ENCODE measurements around the gene MED13. TPM values are rescaled to one million over a fixed set of nuclear protein-coding genes. Genes with fewer than 3 reads are reported as not detected.

Gene MED13
- total RNA-seq (32.0 TPM), polyA plus RNA-seq (12.0 TPM)
- long read RNA-seq, donor 1, result 0 reads
- long read RNA-seq, donor 2, result 0 reads
- long read RNA-seq, donor 3, partial matches to known transcripts, result 0 of 2 reads
- long read RNA-seq, donor 3, other reads (novel, unspliced or antisense), result 0 of 2 reads
- long read RNA-seq, donor 4, partial matches to known transcripts, result 0 of 1 reads
- long read RNA-seq, donor 4, other reads (novel, unspliced or antisense), result 0 of 1 reads
- long read RNA-seq, donor 5, partial matches to known transcripts, result 0 of 2 reads
- long read RNA-seq, donor 5, other reads (novel, unspliced or antisense), result 0 of 2 reads
- long read RNA-seq, donor 6, result 0 reads
- long read RNA-seq, donor 7, result 0 reads
- long read RNA-seq, donor 8, result 0 reads
- long read RNA-seq, donor 9, result 0 reads
- long read RNA-seq, donor 10, result 0 reads

- peaks cover 0 to 17% of the 10 kb centered on the region in 2 donors for H3K36me3 ChIP-seq (ENCODE audit: control insufficient read depth in 2 of 2, insufficient read depth in 2 of 2, low read length in 1 of 2)
- peak within 1 kb of the TSS; percentile 98 to 99 for H3K4me3 ChIP-seq (ENCODE audit: low read length in 2 of 2)
- peaks cover 6% of the 10 kb centered on the region in 2 donors for H3K4me1 ChIP-seq (ENCODE audit: control insufficient read depth in 2 of 2, insufficient read depth in 2 of 2, low read length in 2 of 2)
- H3K9me3 ChIP-seq (ENCODE audit: control insufficient read depth in 2 of 2, insufficient read depth in 1 of 2, low read length in 1 of 2), result no peaks in the 10 kb centered on the region
- no peaks in the 10 kb centered on the region for H3K27me3 ChIP-seq (ENCODE audit: control insufficient read depth in 2 of 2, insufficient read depth in 1 of 2, low read length in 1 of 2)
- WGBS, result under 1% methylated on average over 79 of the region's 79 CpGs
- DNase-seq (ENCODE audit: low read depth in 6 of 9, low spot score in 9 of 9), result peak in 4 of 9 donors; percentile 35 to 69 (median 52)
- H3K27ac ChIP-seq (ENCODE audit: low read depth in 1 of 2, low read length in 1 of 2), result peak within 1 kb of the TSS; percentile 98 to 99
Observed at GRCh38 chr17:62064791-62065563, at the start of gene MED13. MED13 (minus strand) TSS chr17:62065278; CDS start chr17:62065205, 73 bp downstream.

GRCh38 chr17:62112229-62112628 lies 47.2 kb upstream of the MED13 start:
- WGBS, result 71% methylated on average over 2 of the region's 2 CpGs
- no peak for DNase-seq (ENCODE audit: low read depth in 6 of 9, low spot score in 9 of 9)
- H3K36me3 ChIP-seq (ENCODE audit: control insufficient read depth in 2 of 2, insufficient read depth in 2 of 2, low read length in 1 of 2), result no peaks in the 10 kb centered on the region

DNA sequence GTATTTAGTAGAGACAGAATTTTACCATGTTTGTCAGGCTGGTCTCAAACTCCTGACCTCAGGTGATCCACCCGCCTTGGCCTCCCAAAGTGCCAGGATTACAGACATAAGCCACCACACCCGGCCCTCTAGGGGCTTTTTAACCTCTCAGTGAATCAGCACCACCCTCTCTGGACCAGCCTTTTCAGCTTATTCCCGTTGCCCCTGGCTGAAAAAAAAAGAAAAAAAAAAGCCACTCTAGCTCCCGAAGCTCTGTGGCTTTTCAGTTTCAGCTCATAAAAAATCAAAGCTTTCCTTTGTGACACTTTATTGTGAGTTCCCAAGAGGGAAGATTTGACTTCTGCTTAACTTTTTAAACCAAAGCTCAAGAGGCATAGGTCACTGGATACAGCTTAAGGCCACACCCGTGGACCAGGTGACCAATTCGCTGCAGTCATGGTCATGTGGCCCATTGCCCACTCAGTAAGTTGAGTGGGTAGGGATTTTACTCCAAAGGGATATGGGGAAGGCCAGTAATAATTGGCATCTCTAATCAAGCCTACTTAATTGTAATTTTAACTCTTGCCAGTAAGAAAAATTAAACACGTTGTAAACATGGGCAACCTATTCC lies 46.6 kb upstream of the MED13 start:
- Histone ChIP-seq H3K4me3 (ENCODE audit: low read length in 2 of 2) (no peak overlapping the region), H3K4me1 (ENCODE audit: control insufficient read depth in 2 of 2, insufficient read depth in 2 of 2, low read length in 2 of 2) (no peaks in the 10 kb centered on the region), H3K27ac (ENCODE audit: low read depth in 1 of 2, low read length in 1 of 2) (no peak overlapping the region), H3K9me3 (ENCODE audit: control insufficient read depth in 2 of 2, insufficient read depth in 1 of 2, low read length in 1 of 2) (no peaks in the 10 kb centered on the region), H3K27me3 (ENCODE audit: control insufficient read depth in 2 of 2, insufficient read depth in 1 of 2, low read length in 1 of 2) (no peaks in the 10 kb centered on the region), H3K36me3 (ENCODE audit: control insufficient read depth in 2 of 2, insufficient read depth in 2 of 2, low read length in 1 of 2) (no peaks in the 10 kb centered on the region)
- whole genome bisulfite sequencing, result 77% methylated on average over 7 of the region's 7 CpGs
- DNase-seq (ENCODE audit: low read depth in 6 of 9, low spot score in 9 of 9), result no peak

More at GRCh38 chr17:62112229-62112628, 47.2 kb upstream of the MED13 start:
- Histone ChIP-seq H3K4me3 (ENCODE audit: low read length in 2 of 2) (no peak overlapping the region), H3K9me3 (ENCODE audit: control insufficient read depth in 2 of 2, insufficient read depth in 1 of 2, low read length in 1 of 2) (no peaks in the 10 kb centered on the region), H3K27me3 (ENCODE audit: control insufficient read depth in 2 of 2, insufficient read depth in 1 of 2, low read length in 1 of 2) (no peaks in the 10 kb centered on the region), H3K27ac (ENCODE audit: low read depth in 1 of 2, low read length in 1 of 2) (no peak overlapping the region), H3K4me1 (ENCODE audit: control insufficient read depth in 2 of 2, insufficient read depth in 2 of 2, low read length in 2 of 2) (no peaks in the 10 kb centered on the region)

GRCh38 chr17:62110923-62111484 lies 45.9 kb upstream of the MED13 start:
- no peak for DNase-seq (ENCODE audit: low read depth in 6 of 9, low spot score in 9 of 9)
- Histone ChIP-seq H3K4me1 (ENCODE audit: control insufficient read depth in 2 of 2, insufficient read depth in 2 of 2, low read length in 2 of 2) (no peaks in the 10 kb centered on the region), H3K4me3 (ENCODE audit: low read length in 2 of 2) (no peak overlapping the region), H3K27ac (ENCODE audit: low read depth in 1 of 2, low read length in 1 of 2) (no peak overlapping the region), H3K36me3 (ENCODE audit: control insufficient read depth in 2 of 2, insufficient read depth in 2 of 2, low read length in 1 of 2) (no peaks in the 10 kb centered on the region), H3K9me3 (ENCODE audit: control insufficient read depth in 2 of 2, insufficient read depth in 1 of 2, low read length in 1 of 2) (no peaks in the 10 kb centered on the region), H3K27me3 (ENCODE audit: control insufficient read depth in 2 of 2, insufficient read depth in 1 of 2, low read length in 1 of 2) (no peaks in the 10 kb centered on the region)
- WGBS, result 98% methylated on average over 3 of the region's 3 CpGs

DNA sequence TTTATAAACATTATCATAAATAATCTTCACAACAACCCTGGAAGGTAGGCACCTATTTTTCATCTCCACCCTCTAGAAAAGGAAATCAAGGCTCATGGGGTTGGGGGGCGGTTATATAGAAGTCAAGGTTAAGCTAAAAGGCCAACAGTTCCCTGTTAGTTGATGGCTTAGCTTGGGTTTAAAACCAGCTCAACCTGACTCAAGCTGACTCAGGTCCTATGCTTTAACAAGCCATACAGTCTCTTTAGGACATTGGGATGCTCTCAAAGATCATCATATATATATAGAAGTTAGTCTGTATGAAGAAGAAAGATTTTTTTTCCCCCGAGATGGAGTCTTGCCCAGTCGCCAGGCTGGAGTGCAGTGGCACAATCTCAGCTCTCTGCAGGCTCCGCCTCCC lies 44.8 kb upstream of the MED13 start:
- 96% methylated on average over 4 of the region's 4 CpGs for WGBS

DNA sequence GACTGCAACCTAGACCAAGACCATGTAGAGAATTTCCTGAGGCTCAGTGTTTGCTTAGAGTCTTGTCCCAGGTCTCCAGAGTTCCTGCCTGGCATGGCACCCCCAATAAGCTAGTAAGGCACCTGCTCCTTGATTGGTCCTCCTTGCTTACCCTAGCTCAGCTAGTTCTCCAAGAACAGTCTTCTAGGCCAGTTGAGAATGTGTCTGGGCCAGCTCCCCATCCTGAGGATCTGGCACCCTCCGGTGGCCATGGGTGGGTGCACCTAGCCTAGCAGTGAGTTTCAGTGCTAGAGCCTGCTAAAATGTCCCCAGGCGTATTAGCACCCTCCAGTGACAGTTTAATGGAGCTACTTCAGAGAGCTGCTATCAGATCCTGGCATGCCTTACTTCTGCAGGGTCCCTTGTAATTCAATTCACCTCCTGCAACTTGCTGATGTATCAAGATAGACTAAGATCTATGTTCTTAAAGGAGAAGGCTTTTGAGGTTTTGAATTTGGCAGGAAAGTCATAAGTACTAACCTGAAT lies 44.4 kb upstream of the MED13 start:
- no peaks in the 10 kb centered on the region for H3K27me3 ChIP-seq (ENCODE audit: control insufficient read depth in 2 of 2, insufficient read depth in 1 of 2, low read length in 1 of 2)
- DNase-seq (ENCODE audit: low read depth in 6 of 9, low spot score in 9 of 9), result peak; percentile 23 to 76 (median 44)
- H3K4me3 ChIP-seq (ENCODE audit: low read length in 2 of 2), result no peak overlapping the region
- 52% methylated on average over 2 of the region's 2 CpGs for WGBS
- no peaks in the 10 kb centered on the region for H3K4me1 ChIP-seq (ENCODE audit: control insufficient read depth in 2 of 2, insufficient read depth in 2 of 2, low read length in 2 of 2)
- no peak overlapping the region for H3K27ac ChIP-seq (ENCODE audit: low read depth in 1 of 2, low read length in 1 of 2)
- no peaks in the 10 kb centered on the region for H3K9me3 ChIP-seq (ENCODE audit: control insufficient read depth in 2 of 2, insufficient read depth in 1 of 2, low read length in 1 of 2)
- H3K36me3 ChIP-seq (ENCODE audit: control insufficient read depth in 2 of 2, insufficient read depth in 2 of 2, low read length in 1 of 2), result no peaks in the 10 kb centered on the region

More for the DNA sequence above, 44.8 kb upstream of the MED13 start:
- no peaks in the 10 kb centered on the region for H3K4me1 ChIP-seq (ENCODE audit: control insufficient read depth in 2 of 2, insufficient read depth in 2 of 2, low read length in 2 of 2)
- no peak overlapping the region for H3K4me3 ChIP-seq (ENCODE audit: low read length in 2 of 2)
- no peaks in the 10 kb centered on the region for H3K27me3 ChIP-seq (ENCODE audit: control insufficient read depth in 2 of 2, insufficient read depth in 1 of 2, low read length in 1 of 2)
- no peaks in the 10 kb centered on the region for H3K36me3 ChIP-seq (ENCODE audit: control insufficient read depth in 2 of 2, insufficient read depth in 2 of 2, low read length in 1 of 2)
- H3K9me3 ChIP-seq (ENCODE audit: control insufficient read depth in 2 of 2, insufficient read depth in 1 of 2, low read length in 1 of 2), result no peaks in the 10 kb centered on the region
- no peak overlapping the region for H3K27ac ChIP-seq (ENCODE audit: low read depth in 1 of 2, low read length in 1 of 2)
- DNase-seq (ENCODE audit: low read depth in 6 of 9, low spot score in 9 of 9), result no peak

DNA sequence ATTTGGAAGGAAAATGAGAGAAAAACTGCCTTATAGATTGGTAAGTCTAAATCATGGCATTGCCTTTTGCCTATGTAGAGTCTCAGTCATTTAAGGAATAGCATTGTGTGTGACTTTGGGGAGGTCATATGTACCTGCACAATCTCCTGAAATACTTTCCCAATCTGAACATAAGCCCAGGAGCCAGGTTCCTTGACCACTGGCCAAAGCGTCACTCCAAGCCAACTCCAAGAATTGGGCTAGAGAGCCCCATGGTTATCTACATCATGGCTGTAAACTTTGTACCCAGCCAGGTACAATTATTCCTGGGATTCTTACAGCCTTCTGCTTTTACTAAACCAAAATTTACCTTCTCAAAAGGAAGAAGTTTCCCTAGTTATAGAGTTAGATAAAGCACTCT lies 40.8 kb upstream of the MED13 start:
- Histone ChIP-seq H3K4me1 (ENCODE audit: control insufficient read depth in 2 of 2, insufficient read depth in 2 of 2, low read length in 2 of 2) (no peaks in the 10 kb centered on the region), H3K36me3 (ENCODE audit: control insufficient read depth in 2 of 2, insufficient read depth in 2 of 2, low read length in 1 of 2) (no peaks in the 10 kb centered on the region), H3K27me3 (ENCODE audit: control insufficient read depth in 2 of 2, insufficient read depth in 1 of 2, low read length in 1 of 2) (no peaks in the 10 kb centered on the region), H3K4me3 (ENCODE audit: low read length in 2 of 2) (no peak overlapping the region), H3K27ac (ENCODE audit: low read depth in 1 of 2, low read length in 1 of 2) (no peak overlapping the region), H3K9me3 (ENCODE audit: control insufficient read depth in 2 of 2, insufficient read depth in 1 of 2, low read length in 1 of 2) (no peaks in the 10 kb centered on the region)
- no peak for DNase-seq (ENCODE audit: low read depth in 6 of 9, low spot score in 9 of 9)
- 96% methylated on average over 1 of the region's 1 CpG for WGBS

DNA sequence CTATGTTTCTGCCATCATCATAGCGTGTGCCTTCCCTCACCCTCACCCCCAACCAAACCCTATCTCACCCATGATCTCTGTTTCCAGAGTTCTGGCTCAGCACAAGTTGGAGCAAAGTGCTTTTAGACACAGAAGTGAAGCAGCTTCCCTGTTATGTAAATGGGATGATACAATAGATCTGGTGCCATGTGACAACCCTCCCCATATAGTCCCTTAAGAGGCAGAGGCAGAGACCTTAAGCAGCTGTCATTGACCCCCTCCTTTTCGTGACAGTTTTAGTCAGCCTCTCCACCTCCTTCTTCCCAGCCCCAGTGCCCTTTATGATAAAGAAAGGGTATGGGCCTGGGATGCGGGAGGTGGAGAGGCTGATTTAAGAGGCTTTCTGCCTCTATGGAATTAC lies 40.3 kb upstream of the MED13 start:
- Histone ChIP-seq H3K4me1 (ENCODE audit: control insufficient read depth in 2 of 2, insufficient read depth in 2 of 2, low read length in 2 of 2) (no peaks in the 10 kb centered on the region), H3K4me3 (ENCODE audit: low read length in 2 of 2) (no peak overlapping the region), H3K27me3 (ENCODE audit: control insufficient read depth in 2 of 2, insufficient read depth in 1 of 2, low read length in 1 of 2) (no peaks in the 10 kb centered on the region), H3K27ac (ENCODE audit: low read depth in 1 of 2, low read length in 1 of 2) (no peak overlapping the region), H3K36me3 (ENCODE audit: control insufficient read depth in 2 of 2, insufficient read depth in 2 of 2, low read length in 1 of 2) (no peaks in the 10 kb centered on the region), H3K9me3 (ENCODE audit: control insufficient read depth in 2 of 2, insufficient read depth in 1 of 2, low read length in 1 of 2) (no peaks in the 10 kb centered on the region)
- DNase-seq (ENCODE audit: low read depth in 6 of 9, low spot score in 9 of 9), result no peak
- WGBS, result 95% methylated on average over 3 of the region's 3 CpGs

All from thymus (tissue), 14 donors.